ENCODE data around the gene CNTN1. TPM values are rescaled to one million over a fixed set of nuclear protein-coding genes. Genes with fewer than 3 reads are reported as not detected.

CNTN1 gene
- total and polyA plus RNA-seq, 10 of the 15 experiments (the other 5 are each of a cell fraction or from before 2014, with no cell fraction given): 0.06 to 0.14 TPM; not detected in 8

- no peaks in the 10 kb centered on the region for H3K9me3 ChIP-seq (replicated peaks; ENCODE audit: control insufficient read depth, insufficient read depth, low read length)
- no peaks in the 10 kb centered on the region for H3K27me3 ChIP-seq (replicated peaks in 1 of 2; ENCODE audit: control insufficient read depth in 2 of 2, insufficient read depth in 2 of 2, low read length in 1 of 2)
- ChIA-PET POLR2A (no interaction called here), SMC1A (ENCODE audit: uncharacterized antibody, unreplicated experiment) (no interaction called here), CTCF (no interaction called here), RAD21 (ENCODE audit: unreplicated experiment) (no interaction called here)
- no peaks in the 10 kb centered on the region for H4K20me1 ChIP-seq (ENCODE audit: control insufficient read depth, insufficient read depth)
- no TSS peak for BruUV-seq (replicated peaks)
- no peak for FAIRE-seq
- no peaks in the 10 kb centered on the region for H3K4me1 ChIP-seq (ENCODE audit: control insufficient read depth, insufficient read depth, low read length)
- in situ Hi-C loops (cut with MboI): no loop called here
- no peak overlapping the region for H3K27ac ChIP-seq (ENCODE audit: control insufficient read depth, insufficient read depth)
- H2AFZ ChIP-seq (ENCODE audit: control insufficient read depth, low read depth, low read length): no peak overlapping the region
- no peak overlapping the region for H3K4me2 ChIP-seq (ENCODE audit: control insufficient read depth, insufficient read depth)
- H3K4me3 ChIP-seq: no peak overlapping the region
- no peaks in the 10 kb centered on the region for H3K79me2 ChIP-seq (ENCODE audit: control insufficient read depth, insufficient read depth, low read length)
- intact Hi-C loops (cut with micrococcal nuclease; ENCODE audit: unreplicated experiment): no loop called here
- 0% methylated on average over 2 of the region's 2 CpGs for WGBS (ENCODE audit: insufficient coverage, insufficient replicate concordance, low lambda C conversion rate, missing lambda C conversion rate)
- ATAC-seq: no peak
- H3K9ac ChIP-seq (ENCODE audit: control insufficient read depth, insufficient read depth, low read length): no peak overlapping the region
- no peak for TF ChIP-seq BRCA1 (IDR thresholded peaks at IDR 0.05; ENCODE audit: low read depth, low read length)
- H3K36me3 ChIP-seq (ENCODE audit: control insufficient read depth in 2 of 2, insufficient read depth in 2 of 2, low read length in 1 of 2): no peaks in the 10 kb centered on the region
- DNase-seq (ENCODE audit: low read depth, low spot score): no peak
These were observed 26.7 kb downstream of the CNTN1 start for GRCh38 chr12:40718878-40719372.

- ChIA-PET CTCF (interaction anchor here (0.6 to 0.9 kb wide), 2 partner anchors 615 to 732 kb away, joined by 3 to 4 read pairs; no protein-coding TSS in a partner anchor), POLR2A (no interaction called here), RAD21 (ENCODE audit: unreplicated experiment) (no interaction called here), SMC1A (ENCODE audit: uncharacterized antibody, unreplicated experiment) (no interaction called here)
- BruUV-seq (replicated peaks): no TSS peak
- H2AFZ ChIP-seq (ENCODE audit: control insufficient read depth, low read depth, low read length): no peak overlapping the region
- WGBS (ENCODE audit: insufficient coverage, insufficient replicate concordance, low lambda C conversion rate, missing lambda C conversion rate): 81% methylated on average over 6 of the region's 6 CpGs
- no peak overlapping the region for H3K9ac ChIP-seq (ENCODE audit: control insufficient read depth, insufficient read depth, low read length)
- DNase-seq (ENCODE audit: low read depth, low spot score) (no peak), FAIRE-seq (no peak), ATAC-seq (no peak)
- no peak overlapping the region for H3K4me2 ChIP-seq (ENCODE audit: control insufficient read depth, insufficient read depth)
- intact Hi-C loops (cut with micrococcal nuclease; ENCODE audit: unreplicated experiment): no loop called here
- H3K36me3 ChIP-seq (ENCODE audit: control insufficient read depth in 2 of 2, insufficient read depth in 2 of 2, low read length in 1 of 2): no peaks in the 10 kb centered on the region
- no peak overlapping the region for H3K27ac ChIP-seq (ENCODE audit: control insufficient read depth, insufficient read depth)
- in situ Hi-C loops (cut with MboI): no loop called here
- H4K20me1 ChIP-seq (ENCODE audit: control insufficient read depth, insufficient read depth): no peaks in the 10 kb centered on the region
- H3K4me1 ChIP-seq (ENCODE audit: control insufficient read depth, insufficient read depth, low read length): no peaks in the 10 kb centered on the region
- no peaks in the 10 kb centered on the region for H3K9me3 ChIP-seq (replicated peaks; ENCODE audit: control insufficient read depth, insufficient read depth, low read length)
- H3K4me3 ChIP-seq: no peak overlapping the region
- H3K79me2 ChIP-seq (ENCODE audit: control insufficient read depth, insufficient read depth, low read length): no peaks in the 10 kb centered on the region
- H3K27me3 ChIP-seq (replicated peaks in 1 of 2; ENCODE audit: control insufficient read depth in 2 of 2, insufficient read depth in 2 of 2, low read length in 1 of 2): no peaks in the 10 kb centered on the region
- TF ChIP-seq REST (IDR thresholded peaks at IDR 0.05; ENCODE audit: low read depth, low read length) (no peak), SRF (IDR thresholded peaks at IDR 0.05; ENCODE audit: low read depth in 2 of 2, low read length in 2 of 2) (no peak), CUX1 (IDR thresholded peaks at IDR 0.05; ENCODE audit: insufficient replicate concordance, low read depth, low read length) (no peak)
These were observed 30.8 kb downstream of the CNTN1 start for GRCh38 chr12:40723001-40723400.
